ENCODE measurements around the gene INAFM2.
A peak's percentile ranks its signal among the peaks of the same experiment; 100 is the strongest.

INAFM2 gene

DNA sequence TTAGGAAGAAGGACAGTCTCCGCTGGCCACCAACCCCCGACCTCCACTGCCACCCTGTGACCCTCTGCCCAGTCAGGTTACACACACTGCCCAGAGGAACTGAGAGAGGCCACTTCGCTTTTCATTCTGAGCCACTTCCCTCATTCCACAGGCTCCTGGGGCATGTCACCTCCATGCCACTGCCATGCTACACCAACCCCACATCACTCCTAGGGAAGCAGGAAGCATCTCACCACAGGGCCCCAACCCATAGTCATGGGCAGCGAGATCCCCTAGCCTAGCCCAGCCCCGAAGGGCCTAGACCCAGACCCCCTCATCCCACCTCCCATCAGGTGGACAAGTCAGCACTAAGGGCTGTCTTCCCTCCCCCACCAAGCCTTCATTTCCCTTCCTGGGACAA is 17.1 kb upstream of the INAFM2 start:
- peak overlapping the region; percentile 50; the same call in 1 of the 2 replicates for H3K4me3 ChIP-seq (ENCODE audit: low read depth, low read length)
- TF ChIP-seq, protein P1, sequence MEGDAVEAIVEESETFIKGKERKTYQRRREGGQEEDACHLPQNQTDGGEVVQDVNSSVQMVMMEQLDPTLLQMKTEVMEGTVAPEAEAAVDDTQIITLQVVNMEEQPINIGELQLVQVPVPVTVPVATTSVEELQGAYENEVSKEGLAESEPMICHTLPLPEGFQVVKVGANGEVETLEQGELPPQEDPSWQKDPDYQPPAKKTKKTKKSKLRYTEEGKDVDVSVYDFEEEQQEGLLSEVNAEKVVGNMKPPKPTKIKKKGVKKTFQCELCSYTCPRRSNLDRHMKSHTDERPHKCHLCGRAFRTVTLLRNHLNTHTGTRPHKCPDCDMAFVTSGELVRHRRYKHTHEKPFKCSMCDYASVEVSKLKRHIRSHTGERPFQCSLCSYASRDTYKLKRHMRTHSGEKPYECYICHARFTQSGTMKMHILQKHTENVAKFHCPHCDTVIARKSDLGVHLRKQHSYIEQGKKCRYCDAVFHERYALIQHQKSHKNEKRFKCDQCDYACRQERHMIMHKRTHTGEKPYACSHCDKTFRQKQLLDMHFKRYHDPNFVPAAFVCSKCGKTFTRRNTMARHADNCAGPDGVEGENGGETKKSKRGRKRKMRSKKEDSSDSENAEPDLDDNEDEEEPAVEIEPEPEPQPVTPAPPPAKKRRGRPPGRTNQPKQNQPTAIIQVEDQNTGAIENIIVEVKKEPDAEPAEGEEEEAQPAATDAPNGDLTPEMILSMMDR (IDR thresholded peaks at IDR 0.05; ENCODE audit: low read depth, low read length, missing control alignments) = no peak
- DNase-seq (ENCODE audit: low read depth) = no peak

- H3K4me3 ChIP-seq (ENCODE audit: low read depth, low read length) = peak overlapping the region; percentile 50
Measured at GRCh38 chr15:40306908-40307307, 16.6 kb upstream of the INAFM2 start.

GRCh38 chr15:40307421-40308211 is 15.9 kb upstream of the INAFM2 start, which contains the start of gene PLCB2:
PLCB2 (minus strand) TSS chr15:40307935; CDS start chr15:40307672, 263 bp downstream.
- peak within 1 kb of the TSS; percentile 69 for H3K4me3 ChIP-seq (ENCODE audit: low read depth, low read length)
- DNase-seq (ENCODE audit: low read depth) = no peak
- TF ChIP-seq, protein P1 (IDR thresholded peaks at IDR 0.05; ENCODE audit: low read depth, low read length, missing control alignments) = peak; percentile 67

More at GRCh38 chr15:40306908-40307307, 16.6 kb upstream of the INAFM2 start:
- TF ChIP-seq, protein P1 (IDR thresholded peaks at IDR 0.05; ENCODE audit: low read depth, low read length, missing control alignments) = no peak
- no peak for DNase-seq (ENCODE audit: low read depth)

DNA sequence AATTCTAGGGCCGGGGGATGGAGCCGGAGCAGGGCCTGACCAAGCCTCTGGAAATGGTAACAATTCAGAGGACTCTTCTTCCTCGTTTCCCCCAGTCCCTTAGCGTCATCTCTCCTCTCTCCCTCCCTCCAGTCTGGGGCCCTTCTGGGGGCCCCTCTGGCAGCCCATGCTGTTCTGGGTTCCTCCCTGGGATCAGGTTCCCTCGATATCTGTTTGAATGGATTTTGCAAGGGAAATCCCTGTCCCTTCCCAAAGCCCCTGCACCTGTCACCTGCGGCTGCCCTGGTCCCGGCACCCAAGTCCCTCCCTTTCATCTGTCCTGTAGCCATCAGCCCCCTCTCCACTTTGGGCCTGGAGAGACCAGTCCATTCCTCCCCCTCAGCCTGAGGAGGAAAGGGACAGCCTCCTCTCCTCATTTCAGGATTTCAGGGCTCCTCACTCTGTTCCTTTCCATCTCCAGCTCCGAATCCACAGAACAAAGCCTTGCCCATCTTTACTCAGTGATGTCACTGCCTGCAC is 14.1 kb upstream of the INAFM2 start:
- no peak for DNase-seq (ENCODE audit: low read depth)
- TF ChIP-seq, protein P1 (IDR thresholded peaks at IDR 0.05; ENCODE audit: low read depth, low read length, missing control alignments) = no peak
- no peak overlapping the region; the same call in 1 of the 2 replicates for H3K4me3 ChIP-seq (ENCODE audit: low read depth, low read length)

DNA sequence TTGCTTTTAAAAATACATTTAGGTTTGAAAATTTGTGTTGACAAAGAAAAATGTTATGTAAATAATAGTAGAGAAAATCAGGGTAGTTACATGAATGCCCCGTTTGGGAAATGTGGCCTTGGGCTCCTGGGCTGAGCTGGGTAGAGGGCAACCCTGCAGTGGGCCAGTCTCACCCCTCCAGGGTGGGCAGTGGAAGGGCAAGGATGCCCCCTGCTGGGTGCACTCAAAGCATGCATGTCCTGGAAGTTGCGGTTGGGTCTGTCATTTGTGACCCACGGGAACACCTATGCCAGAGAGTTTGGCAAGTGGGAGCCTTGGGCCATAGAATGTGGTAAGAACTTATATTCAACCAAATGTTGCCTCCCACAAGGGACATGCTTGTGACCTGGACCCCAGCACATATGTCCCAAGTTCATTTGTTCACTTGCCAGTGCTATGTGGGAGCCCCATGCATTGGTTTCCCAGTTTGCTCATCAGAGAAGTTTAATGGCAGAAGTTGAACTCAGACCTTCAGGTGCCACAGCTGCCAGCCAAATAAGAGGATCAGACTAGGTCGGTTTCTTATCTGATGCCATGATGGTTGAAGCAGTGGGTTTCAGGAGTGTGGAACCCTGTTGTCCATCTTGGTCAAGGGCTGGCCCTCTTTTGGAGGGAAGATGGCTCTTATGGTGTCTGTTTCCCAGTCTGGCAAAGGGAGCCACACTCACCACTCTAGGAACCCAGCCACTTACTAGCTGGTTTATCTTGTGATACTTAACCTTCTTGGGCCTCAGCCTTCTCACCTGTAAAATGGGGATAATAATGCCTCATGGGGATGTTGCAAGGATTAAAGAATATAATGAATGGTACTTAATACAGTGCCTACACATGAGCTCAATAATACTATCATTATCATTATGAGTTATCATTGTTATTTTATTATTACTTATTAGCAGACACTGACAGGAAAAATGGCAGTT is 13.2 kb upstream of the INAFM2 start:
- no peak for DNase-seq (ENCODE audit: low read depth)
- no peak overlapping the region for H3K4me3 ChIP-seq (ENCODE audit: low read depth, low read length)
- TF ChIP-seq, protein P1 (IDR thresholded peaks at IDR 0.05; ENCODE audit: low read depth, low read length, missing control alignments) = peak; percentile 84

GRCh38 chr15:40310993-40311392 is 12.5 kb upstream of the INAFM2 start:
- H3K4me3 ChIP-seq (ENCODE audit: low read depth, low read length) = no peak overlapping the region
- TF ChIP-seq, protein P1 (IDR thresholded peaks at IDR 0.05; ENCODE audit: low read depth, low read length, missing control alignments) = no peak
- DNase-seq (ENCODE audit: low read depth) = no peak

Data from GM12864 (cell line).